ENCODE data around the gene PRKCB. TPM values are rescaled to one million over a fixed set of nuclear protein-coding genes. Genes with fewer than 3 reads are reported as not detected.

PRKCB gene
- total RNA-seq, 1 donor from 2014 or later, result 28.7 TPM

- Mint-ChIP-seq H3K36me3 (ENCODE audit: low read depth, unreplicated experiment) (peaks cover 8% of the 10 kb centered on the region), H3K4me1 (ENCODE audit: unreplicated experiment) (peaks cover 4% of the 10 kb centered on the region), H3K9me3 (ENCODE audit: unreplicated experiment) (no peaks in the 10 kb centered on the region), H3K4me3 (ENCODE audit: unreplicated experiment) (no peak overlapping the region), H3K27me3 (ENCODE audit: unreplicated experiment) (no peaks in the 10 kb centered on the region), H3K27ac (ENCODE audit: unreplicated experiment) (no peak overlapping the region)
- DNase-seq (ENCODE audit: low spot score), result peak; percentile 80
- TF ChIP-seq CTCF (IDR thresholded peaks at IDR 0.05; ENCODE audit: unreplicated experiment), result peak; percentile 96
Observed at GRCh38 chr16:24041834-24042631, 206.2 kb downstream of the PRKCB start.

GRCh38 chr16:24044467-24044866 lies 208.7 kb downstream of the PRKCB start:
- no peak for TF ChIP-seq CTCF (IDR thresholded peaks at IDR 0.05; ENCODE audit: unreplicated experiment)
- Mint-ChIP-seq H3K27me3 (ENCODE audit: unreplicated experiment) (no peaks in the 10 kb centered on the region), H3K4me3 (ENCODE audit: unreplicated experiment) (no peak overlapping the region), H3K4me1 (ENCODE audit: unreplicated experiment) (peaks cover 4% of the 10 kb centered on the region), H3K36me3 (ENCODE audit: low read depth, unreplicated experiment) (no peaks in the 10 kb centered on the region), H3K9me3 (ENCODE audit: unreplicated experiment) (no peaks in the 10 kb centered on the region), H3K27ac (ENCODE audit: unreplicated experiment) (no peak overlapping the region)
- DNase-seq (ENCODE audit: low spot score), result no peak

GRCh38 chr16:24045641-24046040 lies 209.9 kb downstream of the PRKCB start:
- H3K4me3 Mint-ChIP-seq (ENCODE audit: unreplicated experiment), result no peak overlapping the region
- peak; percentile 38 for TF ChIP-seq CTCF (IDR thresholded peaks at IDR 0.05; ENCODE audit: unreplicated experiment)
- no peaks in the 10 kb centered on the region for H3K9me3 Mint-ChIP-seq (ENCODE audit: unreplicated experiment)
- no peaks in the 10 kb centered on the region for H3K36me3 Mint-ChIP-seq (ENCODE audit: low read depth, unreplicated experiment)
- H3K4me1 Mint-ChIP-seq (ENCODE audit: unreplicated experiment), result peaks cover 4% of the 10 kb centered on the region
- H3K27me3 Mint-ChIP-seq (ENCODE audit: unreplicated experiment), result peaks cover 2% of the 10 kb centered on the region
- peak; percentile 47 for DNase-seq (ENCODE audit: low spot score)
- no peak overlapping the region for H3K27ac Mint-ChIP-seq (ENCODE audit: unreplicated experiment)

GRCh38 chr16:24046442-24046841 lies 210.7 kb downstream of the PRKCB start:
- peaks cover 8% of the 10 kb centered on the region for H3K4me1 Mint-ChIP-seq (ENCODE audit: unreplicated experiment)
- H3K27ac Mint-ChIP-seq (ENCODE audit: unreplicated experiment), result no peak overlapping the region
- H3K9me3 Mint-ChIP-seq (ENCODE audit: unreplicated experiment), result no peaks in the 10 kb centered on the region
- DNase-seq (ENCODE audit: low spot score), result no peak
- H3K4me3 Mint-ChIP-seq (ENCODE audit: unreplicated experiment), result no peak overlapping the region
- TF ChIP-seq CTCF (IDR thresholded peaks at IDR 0.05; ENCODE audit: unreplicated experiment), result no peak
- H3K27me3 Mint-ChIP-seq (ENCODE audit: unreplicated experiment), result peaks cover 5% of the 10 kb centered on the region
- H3K36me3 Mint-ChIP-seq (ENCODE audit: low read depth, unreplicated experiment), result no peaks in the 10 kb centered on the region

GRCh38 chr16:24049113-24049512 lies 213.3 kb downstream of the PRKCB start:
- no peak overlapping the region for H3K4me3 Mint-ChIP-seq (ENCODE audit: unreplicated experiment)
- DNase-seq (ENCODE audit: low spot score), result no peak
- no peak for TF ChIP-seq CTCF (IDR thresholded peaks at IDR 0.05; ENCODE audit: unreplicated experiment)
- no peaks in the 10 kb centered on the region for H3K36me3 Mint-ChIP-seq (ENCODE audit: low read depth, unreplicated experiment)
- peaks cover 5% of the 10 kb centered on the region for H3K27me3 Mint-ChIP-seq (ENCODE audit: unreplicated experiment)
- no peak overlapping the region for H3K27ac Mint-ChIP-seq (ENCODE audit: unreplicated experiment)
- H3K9me3 Mint-ChIP-seq (ENCODE audit: unreplicated experiment), result no peaks in the 10 kb centered on the region
- peaks cover 8% of the 10 kb centered on the region for H3K4me1 Mint-ChIP-seq (ENCODE audit: unreplicated experiment)
